K562 (cell line): ENCODE measurements around the gene ZFAND3. TPM values are rescaled to one million over a fixed set of nuclear protein-coding genes. Genes with fewer than 3 reads are reported as not detected.

Experiments
- BDP1 ChIP-seq: IDR thresholded peaks from 3 replicates; pipeline ENCODE4 v1.6.1; 2011; ENCODE audit not compliant: insufficient read length, insufficient read depth
- CBFA2T3 ChIP-seq: fragments of 450-650 bp; IDR thresholded peaks from 2 replicates; pipeline ENCODE4 v1.6.1; 2017
- CEBPB ChIP-seq: fragments of 450-650 bp; IDR thresholded peaks from 2 replicates; pipeline ENCODE4 v1.6.1; 2016; ENCODE audit warnings: missing genetic modification characterization, missing compliant biosample characterization
- CHCHD3 ChIP-seq: fragments of 250-450 bp; sonication (Bioruptor Pico); IDR thresholded peaks from 2 replicates; pipeline ENCODE4 v2.1.2; 2022; ENCODE audit warnings: mild to moderate bottlenecking
- ETV5 ChIP-seq: sonication (generic); formaldehyde crosslinking; IDR thresholded peaks from 2 replicates; pipeline ENCODE4 v1.4.0; 2020; ENCODE audit warnings: low read depth, mild to moderate bottlenecking, missing genetic modification reagents
- HDAC6 ChIP-seq: IDR thresholded peaks from 2 replicates; pipeline ENCODE4 v1.6.1; 2012; ENCODE audit warnings: low read depth, mild to moderate bottlenecking, control low read depth, inconsistent platforms, low read length, moderate library complexity
- HNRNPK ChIP-seq: fragments of 200-400 bp; formaldehyde crosslinking; IDR thresholded peaks from one replicate; pipeline ENCODE4 v1.6.1; 2018; ENCODE audit warnings: mild to moderate bottlenecking, low read depth, low read length; ENCODE audit not compliant: poor library complexity, severe bottlenecking
- PCBP2 ChIP-seq: fragments of 200-400 bp; formaldehyde crosslinking; IDR thresholded peaks from 2 replicates; pipeline ENCODE4 v1.6.1; 2018; ENCODE audit warnings: low read length, low read depth, mild to moderate bottlenecking, moderate library complexity; ENCODE audit not compliant: poor library complexity, severe bottlenecking
- RFX7 ChIP-seq: fragments of 250-450 bp; sonication (Bioruptor Pico); IDR thresholded peaks from 2 replicates; pipeline ENCODE4 v1.5.1; 2021; ENCODE audit warnings: mild to moderate bottlenecking
- SAP30 ChIP-seq: fragments of 200-600 bp; sonication (generic); IDR thresholded peaks from 2 replicates; pipeline ENCODE4 v1.6.1; 2012; ENCODE audit warnings: borderline replicate concordance, low read depth, mild to moderate bottlenecking, moderate library complexity, low read length, control low read depth, inconsistent platforms; ENCODE audit not compliant: insufficient read depth, poor library complexity, severe bottlenecking
- SNIP1 ChIP-seq: fragments of 450-650 bp; IDR thresholded peaks from 2 replicates; pipeline ENCODE4 v1.7.1; 2017; ENCODE audit warnings: low read depth, mild to moderate bottlenecking
- SREBF2 ChIP-seq: sonication (generic); formaldehyde crosslinking; IDR thresholded peaks from 2 replicates; pipeline ENCODE4 v1.4.0; 2020; ENCODE audit warnings: mild to moderate bottlenecking, missing genetic modification reagents
- SRSF3 ChIP-seq: fragments of 200-400 bp; formaldehyde crosslinking; IDR thresholded peaks from 2 replicates; pipeline ENCODE4 v1.6.1; 2016; ENCODE audit warnings: mild to moderate bottlenecking, low read length, moderate library complexity; ENCODE audit not compliant: insufficient read depth
- STAT5B ChIP-seq: fragments of 250-450 bp; sonication (Bioruptor Pico); IDR thresholded peaks from 2 replicates; pipeline ENCODE4 v1.8.0; 2021; ENCODE audit warnings: mild to moderate bottlenecking, inconsistent platforms
- TAF15 ChIP-seq: fragments of 200-400 bp; formaldehyde crosslinking; IDR thresholded peaks from 2 replicates; pipeline ENCODE4 v1.6.1; 2017; ENCODE audit warnings: mild to moderate bottlenecking, low read depth, low read length, moderate library complexity
- ZC3H8 ChIP-seq: fragments of 450-650 bp; IDR thresholded peaks from 2 replicates; pipeline ENCODE4 v1.6.1; 2017
- ZNF146 ChIP-seq: IDR thresholded peaks from one replicate; pipeline ENCODE4 v1.6.1; 2018; ENCODE audit warnings: missing compliant biosample characterization; ENCODE audit not compliant: unreplicated experiment
- ZNF212 ChIP-seq: fragments of 450-650 bp; formaldehyde crosslinking; IDR thresholded peaks from 2 replicates; pipeline ENCODE4 v1.4.0; 2020; ENCODE audit warnings: mild to moderate bottlenecking
- ZNF24 ChIP-seq: fragments of 450-650 bp; IDR thresholded peaks from 2 replicates; pipeline ENCODE4 v1.6.1; 2016
- polyA plus RNA-seq, 8 experiments: library from polyadenylated mRNA; depleted of rRNA in 4 of 8; stranded (reverse) in 5 of 8; unstranded in 3 of 8; fragments of >200 nt; fragmentation: Nextera tagmentation in 2 of 8; fragmentation: Illumina TruSeq in 1 of 8; extraction: Ambion mirVana in 2 of 8; extraction: Trizol in 1 of 8; gene quantifications; 2 replicates each; pipeline versions ENCODE4 v1.2.1 to v1.2.3, GENCODE V29; 2011 to 2014; ENCODE audit warnings: inconsistent platforms in 1 of 8, missing spikeins in 1 of 8
- total RNA-seq, 7 experiments: library from RNA; depleted of rRNA in 6 of 7; stranded (reverse); fragments of >200 nt in 6 of 7; fragmentation: Illumina TruSeq in 2 of 7; extraction: Trizol in 2 of 7; gene quantifications; 2 replicates each; pipeline versions ENCODE4 v1.2.1 to v1.2.3, GENCODE V29; 2011 to 2021; ENCODE audit warnings: low replicate concordance in 1 of 7
- TF ChIP-seq, protein P1 (sequence below): sonication (generic); formaldehyde crosslinking; IDR thresholded peaks from 2 replicates; pipeline ENCODE4 v1.8.0; 2023; ENCODE audit warnings: mild to moderate bottlenecking, missing genetic modification reagents
- TF ChIP-seq, protein P2 (sequence below): sonication (generic); formaldehyde crosslinking; IDR thresholded peaks from 2 replicates; pipeline ENCODE4 v1.4.0; 2020; ENCODE audit warnings: mild to moderate bottlenecking, missing genetic modification reagents
- TF ChIP-seq, protein P3 (sequence below): fragments of 200-800 bp; sonication (Bioruptor generic); IDR thresholded peaks from 2 replicates; pipeline ENCODE4 v1.6.1; 2016; ENCODE audit warnings: missing genetic modification characterization, missing compliant biosample characterization

Gene ZFAND3
- total and polyA plus RNA-seq, 9 of the 15 experiments (the other 6 are each of a cell fraction or from before 2014, with no cell fraction given) = 0.81 to 26.6 (median 11.8) TPM

DNA sequence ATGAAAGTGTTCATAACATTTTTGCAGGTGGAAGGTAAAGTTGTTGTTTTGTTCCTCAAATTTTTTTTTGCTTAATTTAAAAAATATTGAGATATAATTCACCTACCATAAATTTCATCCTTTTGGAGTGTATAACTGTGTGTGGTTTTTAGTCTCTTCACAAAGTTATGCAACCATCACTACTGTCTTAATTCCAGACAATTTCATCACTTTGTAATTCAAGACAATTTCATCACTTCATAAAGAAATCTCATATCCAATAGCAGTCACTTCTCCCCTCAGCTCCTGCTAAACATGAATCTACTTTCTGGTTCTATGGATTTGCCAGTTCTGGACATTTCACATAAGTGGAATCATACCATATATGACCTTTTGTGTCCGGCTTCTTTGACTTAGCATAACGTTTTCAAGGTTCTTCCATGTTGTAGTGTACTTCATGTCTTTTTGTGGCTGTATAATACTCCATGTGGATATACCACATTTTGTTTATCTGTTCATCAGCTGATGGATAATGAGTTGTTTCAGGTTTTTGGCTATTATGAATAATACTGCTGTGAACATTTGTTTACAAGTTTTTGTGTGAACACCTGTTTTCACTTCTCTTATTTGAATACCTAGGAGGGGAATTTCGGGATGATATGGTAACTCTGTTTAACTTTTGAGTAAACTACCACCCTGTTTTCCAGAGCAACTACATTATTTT, 18.8 kb downstream of the ZFAND3 start (continued):
- TF ChIP-seq STAT5B (CRISPR knock-in tag) (no peak), ZNF146 (CRISPR knock-in tag) (peak; percentile 78), ZNF212 (CRISPR knock-in tag) (no peak), CBFA2T3 (no peak), RFX7 (CRISPR knock-in tag) (no peak), TAF15 (no peak), SNIP1 (no peak), SAP30 (no peak), ZNF24 (no peak), HDAC6 (no peak), SREBF2 (CRISPR knock-in tag) (no peak), CHCHD3 (no peak), BDP1 (no peak), ZC3H8 (no peak), SRSF3 (no peak), PCBP2 (no peak), HNRNPK (no peak), ETV5 (CRISPR knock-in tag) (no peak), CEBPB (tag) (0 out of 2 replicates have a peak, but pooled peaks have one; percentile 40)
- TF ChIP-seq, protein P1, sequence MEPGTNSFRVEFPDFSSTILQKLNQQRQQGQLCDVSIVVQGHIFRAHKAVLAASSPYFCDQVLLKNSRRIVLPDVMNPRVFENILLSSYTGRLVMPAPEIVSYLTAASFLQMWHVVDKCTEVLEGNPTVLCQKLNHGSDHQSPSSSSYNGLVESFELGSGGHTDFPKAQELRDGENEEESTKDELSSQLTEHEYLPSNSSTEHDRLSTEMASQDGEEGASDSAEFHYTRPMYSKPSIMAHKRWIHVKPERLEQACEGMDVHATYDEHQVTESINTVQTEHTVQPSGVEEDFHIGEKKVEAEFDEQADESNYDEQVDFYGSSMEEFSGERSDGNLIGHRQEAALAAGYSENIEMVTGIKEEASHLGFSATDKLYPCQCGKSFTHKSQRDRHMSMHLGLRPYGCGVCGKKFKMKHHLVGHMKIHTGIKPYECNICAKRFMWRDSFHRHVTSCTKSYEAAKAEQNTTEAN (CRISPR knock-in tag) = no peak
- TF ChIP-seq, protein P2, sequence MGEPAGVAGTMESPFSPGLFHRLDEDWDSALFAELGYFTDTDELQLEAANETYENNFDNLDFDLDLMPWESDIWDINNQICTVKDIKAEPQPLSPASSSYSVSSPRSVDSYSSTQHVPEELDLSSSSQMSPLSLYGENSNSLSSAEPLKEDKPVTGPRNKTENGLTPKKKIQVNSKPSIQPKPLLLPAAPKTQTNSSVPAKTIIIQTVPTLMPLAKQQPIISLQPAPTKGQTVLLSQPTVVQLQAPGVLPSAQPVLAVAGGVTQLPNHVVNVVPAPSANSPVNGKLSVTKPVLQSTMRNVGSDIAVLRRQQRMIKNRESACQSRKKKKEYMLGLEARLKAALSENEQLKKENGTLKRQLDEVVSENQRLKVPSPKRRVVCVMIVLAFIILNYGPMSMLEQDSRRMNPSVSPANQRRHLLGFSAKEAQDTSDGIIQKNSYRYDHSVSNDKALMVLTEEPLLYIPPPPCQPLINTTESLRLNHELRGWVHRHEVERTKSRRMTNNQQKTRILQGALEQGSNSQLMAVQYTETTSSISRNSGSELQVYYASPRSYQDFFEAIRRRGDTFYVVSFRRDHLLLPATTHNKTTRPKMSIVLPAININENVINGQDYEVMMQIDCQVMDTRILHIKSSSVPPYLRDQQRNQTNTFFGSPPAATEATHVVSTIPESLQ (CRISPR knock-in tag) = 0 out of 2 replicates have a peak, but pooled peaks have one; percentile 40
- TF ChIP-seq, protein P3, sequence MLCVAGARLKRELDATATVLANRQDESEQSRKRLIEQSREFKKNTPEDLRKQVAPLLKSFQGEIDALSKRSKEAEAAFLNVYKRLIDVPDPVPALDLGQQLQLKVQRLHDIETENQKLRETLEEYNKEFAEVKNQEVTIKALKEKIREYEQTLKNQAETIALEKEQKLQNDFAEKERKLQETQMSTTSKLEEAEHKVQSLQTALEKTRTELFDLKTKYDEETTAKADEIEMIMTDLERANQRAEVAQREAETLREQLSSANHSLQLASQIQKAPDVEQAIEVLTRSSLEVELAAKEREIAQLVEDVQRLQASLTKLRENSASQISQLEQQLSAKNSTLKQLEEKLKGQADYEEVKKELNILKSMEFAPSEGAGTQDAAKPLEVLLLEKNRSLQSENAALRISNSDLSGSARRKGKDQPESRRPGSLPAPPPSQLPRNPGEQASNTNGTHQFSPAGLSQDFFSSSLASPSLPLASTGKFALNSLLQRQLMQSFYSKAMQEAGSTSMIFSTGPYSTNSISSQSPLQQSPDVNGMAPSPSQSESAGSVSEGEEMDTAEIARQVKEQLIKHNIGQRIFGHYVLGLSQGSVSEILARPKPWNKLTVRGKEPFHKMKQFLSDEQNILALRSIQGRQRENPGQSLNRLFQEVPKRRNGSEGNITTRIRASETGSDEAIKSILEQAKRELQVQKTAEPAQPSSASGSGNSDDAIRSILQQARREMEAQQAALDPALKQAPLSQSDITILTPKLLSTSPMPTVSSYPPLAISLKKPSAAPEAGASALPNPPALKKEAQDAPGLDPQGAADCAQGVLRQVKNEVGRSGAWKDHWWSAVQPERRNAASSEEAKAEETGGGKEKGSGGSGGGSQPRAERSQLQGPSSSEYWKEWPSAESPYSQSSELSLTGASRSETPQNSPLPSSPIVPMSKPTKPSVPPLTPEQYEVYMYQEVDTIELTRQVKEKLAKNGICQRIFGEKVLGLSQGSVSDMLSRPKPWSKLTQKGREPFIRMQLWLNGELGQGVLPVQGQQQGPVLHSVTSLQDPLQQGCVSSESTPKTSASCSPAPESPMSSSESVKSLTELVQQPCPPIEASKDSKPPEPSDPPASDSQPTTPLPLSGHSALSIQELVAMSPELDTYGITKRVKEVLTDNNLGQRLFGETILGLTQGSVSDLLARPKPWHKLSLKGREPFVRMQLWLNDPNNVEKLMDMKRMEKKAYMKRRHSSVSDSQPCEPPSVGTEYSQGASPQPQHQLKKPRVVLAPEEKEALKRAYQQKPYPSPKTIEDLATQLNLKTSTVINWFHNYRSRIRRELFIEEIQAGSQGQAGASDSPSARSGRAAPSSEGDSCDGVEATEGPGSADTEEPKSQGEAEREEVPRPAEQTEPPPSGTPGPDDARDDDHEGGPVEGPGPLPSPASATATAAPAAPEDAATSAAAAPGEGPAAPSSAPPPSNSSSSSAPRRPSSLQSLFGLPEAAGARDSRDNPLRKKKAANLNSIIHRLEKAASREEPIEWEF (CRISPR knock-in tag) = no peak
